Measurements from ENCODE around the gene IL36B. TPM values are rescaled to one million over a fixed set of nuclear protein-coding genes. Genes with fewer than 3 reads are reported as not detected.

The IL36B gene
- total and polyA plus RNA-seq, 9 of the 15 experiments (the other 6 are each of a cell fraction or from before 2014, with no cell fraction given) = not detected

DNA sequence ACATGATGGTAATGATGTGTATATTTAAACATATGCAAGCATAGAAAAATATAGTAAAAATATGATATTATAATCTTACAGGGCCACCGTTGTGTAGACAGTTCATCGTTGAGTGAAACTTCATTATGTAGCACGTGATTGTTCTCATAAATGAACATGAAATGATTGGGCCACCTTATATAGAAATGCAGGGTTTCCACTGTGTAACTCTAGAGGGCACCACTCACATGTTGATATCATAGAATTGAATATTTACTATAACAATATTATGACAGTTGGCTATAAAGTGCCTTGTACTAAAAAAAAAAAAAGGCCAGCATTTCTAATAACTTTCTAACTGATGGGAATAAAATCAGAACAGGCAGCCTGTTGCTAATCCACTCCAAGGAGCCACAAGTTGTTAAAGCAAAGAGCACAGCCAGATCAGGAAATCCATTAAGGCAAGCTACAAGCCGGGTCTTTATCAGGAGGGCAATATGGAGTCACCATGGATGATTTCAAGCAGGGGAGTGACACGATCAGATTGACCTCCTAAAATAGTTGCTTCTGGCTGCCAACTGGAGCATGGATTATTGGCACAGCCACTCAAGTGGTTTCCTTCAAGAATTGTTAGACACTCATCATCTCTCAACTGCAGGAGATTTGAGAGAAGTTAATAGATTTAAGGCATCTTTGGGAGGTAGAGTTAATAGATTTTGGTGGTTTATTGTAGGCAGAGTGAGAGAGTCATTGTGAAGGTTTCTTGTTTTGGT lies 31.8 kb upstream of the IL36B start (continued):
- TF ChIP-seq, protein P1, sequence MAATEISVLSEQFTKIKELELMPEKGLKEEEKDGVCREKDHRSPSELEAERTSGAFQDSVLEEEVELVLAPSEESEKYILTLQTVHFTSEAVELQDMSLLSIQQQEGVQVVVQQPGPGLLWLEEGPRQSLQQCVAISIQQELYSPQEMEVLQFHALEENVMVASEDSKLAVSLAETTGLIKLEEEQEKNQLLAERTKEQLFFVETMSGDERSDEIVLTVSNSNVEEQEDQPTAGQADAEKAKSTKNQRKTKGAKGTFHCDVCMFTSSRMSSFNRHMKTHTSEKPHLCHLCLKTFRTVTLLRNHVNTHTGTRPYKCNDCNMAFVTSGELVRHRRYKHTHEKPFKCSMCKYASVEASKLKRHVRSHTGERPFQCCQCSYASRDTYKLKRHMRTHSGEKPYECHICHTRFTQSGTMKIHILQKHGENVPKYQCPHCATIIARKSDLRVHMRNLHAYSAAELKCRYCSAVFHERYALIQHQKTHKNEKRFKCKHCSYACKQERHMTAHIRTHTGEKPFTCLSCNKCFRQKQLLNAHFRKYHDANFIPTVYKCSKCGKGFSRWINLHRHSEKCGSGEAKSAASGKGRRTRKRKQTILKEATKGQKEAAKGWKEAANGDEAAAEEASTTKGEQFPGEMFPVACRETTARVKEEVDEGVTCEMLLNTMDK (IDR thresholded peaks at IDR 0.05; ENCODE audit: borderline replicate concordance, insufficient read depth, low read depth, low read length, poor library complexity, severe bottlenecking) = peak; percentile 29
- peak; percentile 36 to 53 for TF ChIP-seq RAD21 (CRISPR knock-in tag; conservative IDR thresholded peaks at IDR 0.05 in 1 of 2, IDR thresholded peaks at IDR 0.05 in 1 of 2)
- no peak for TF ChIP-seq ZNF707 (CRISPR knock-in tag; conservative IDR thresholded peaks at IDR 0.05)

DNA sequence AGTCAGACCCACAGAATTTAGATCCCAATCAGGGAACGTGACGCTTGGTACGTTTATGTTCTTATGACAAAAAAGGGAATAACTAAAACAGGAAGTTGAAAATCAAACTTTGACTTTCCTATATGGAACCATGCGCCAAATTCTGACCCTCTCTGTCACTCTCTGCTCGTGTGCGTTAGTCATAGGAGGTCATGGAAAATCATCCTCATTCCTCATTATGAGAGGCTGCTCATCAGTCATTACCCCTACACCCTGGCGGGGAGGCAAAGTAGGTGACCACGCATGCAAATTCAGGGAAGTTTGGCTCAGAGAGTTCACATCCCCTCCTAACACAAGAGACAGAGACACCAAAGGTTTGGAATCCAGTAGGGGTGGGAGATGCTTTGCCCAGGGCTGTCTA lies 30.6 kb upstream of the IL36B start:
- H3K27ac ChIP-seq (ENCODE audit: extremely low read depth, low read depth, low read length) = no peak overlapping the region
- no peak overlapping the region for H3K4me3 ChIP-seq
- no peaks in the 10 kb centered on the region for H3K4me1 ChIP-seq (replicated peaks in 1 of 2; ENCODE audit: control insufficient read depth in 2 of 2, insufficient read depth in 2 of 2, low read length in 2 of 2)
- H3K4me2 ChIP-seq (ENCODE audit: insufficient read depth, low read length) = no peak overlapping the region
- H3K9me1 ChIP-seq (ENCODE audit: control insufficient read depth, insufficient read depth, low read length) = no peaks in the 10 kb centered on the region
- intact Hi-C loops (cut with micrococcal nuclease) (loop anchor here (5.0 to 10.0 kb wide), 3 partner anchors 119 to 309 kb away; no protein-coding TSS in a partner anchor), in situ Hi-C loops (cut with MboI) (no loop called here)
- no peak overlapping the region for H2AFZ ChIP-seq (ENCODE audit: low read depth, low read length)
- no peak for FAIRE-seq
- 0% methylated on average over 8 of the region's 8 CpGs for WGBS (ENCODE audit: insufficient coverage, low coverage, missing lambda C conversion rate)
- no TSS peak for BruUV-seq (replicated peaks)
- no peak for ATAC-seq
- H3K79me2 ChIP-seq (ENCODE audit: control insufficient read depth, insufficient read depth, low read length) = no peaks in the 10 kb centered on the region
- DNase-seq (ENCODE audit: extremely low read depth in 1 of 4, low spot score in 3 of 4) = no peak
- no peaks in the 10 kb centered on the region; the same call in 1 of the 2 replicates for H4K20me1 ChIP-seq (replicated peaks; ENCODE audit: control insufficient read depth, insufficient read depth, low read length)
- no peaks in the 10 kb centered on the region for H3K36me3 ChIP-seq (ENCODE audit: control insufficient read depth, insufficient read depth, low read length)
- H3K9ac ChIP-seq (ENCODE audit: insufficient read depth in 1 of 2, low read depth in 2 of 2, low read length in 2 of 2) = no peak overlapping the region
- ChIA-PET CTCF (ENCODE audit: low intra/inter-chr PET ratio) (no interaction called here), POLR2A (no interaction called here)
- TF ChIP-seq ZNF217 (CRISPR knock-in tag; IDR thresholded peaks at IDR 0.05) (no peak), FOSL1 (tag; conservative IDR thresholded peaks at IDR 0.05) (peak; percentile 67), CREB1 (IDR thresholded peaks at IDR 0.05) (no peak), CREB1 (CRISPR knock-in tag; IDR thresholded peaks at IDR 0.05) (peak; percentile 25; the same call in 1 of the 2 replicates)
- H3K27me3 ChIP-seq (ENCODE audit: control insufficient read depth in 2 of 2, insufficient read depth in 2 of 2, low read length in 2 of 2) = peaks cover 2 to 4% of the 10 kb centered on the region in 2 experiments; a peak in 2 of 5 replicates
- no peaks in the 10 kb centered on the region for H3K9me3 ChIP-seq (replicated peaks; ENCODE audit: control insufficient read depth, insufficient read depth, low read depth, low read length)
